SHP77 treated with DMSO at 0.1 percent for 48 hours (cell line): ENCODE measurements around the gene CIBAR2.

ENCODE experiments used
- DNase-seq: peaks from one replicate; lab custom pipeline; 2025; lab: John Stamatoyannopoulos, UW

CIBAR2 gene

GRCh38 chr16:85112364-85112763, at the start of gene CIBAR2:
CIBAR2 (minus strand) TSS chr16:85112472; CDS start chr16:85112352, 120 bp downstream.
- DNase-seq = no peak

GRCh38 chr16:85159179-85159980, 47.1 kb upstream of the CIBAR2 start:
- DNase-seq = no peak

- no peak for DNase-seq
Observed at GRCh38 chr16:85158743-85159178, 46.5 kb upstream of the CIBAR2 start.

GRCh38 chr16:85157813-85158742, 45.8 kb upstream of the CIBAR2 start:
- DNase-seq = no peak

GRCh38 chr16:85157372-85157771, 45.1 kb upstream of the CIBAR2 start:
- no peak for DNase-seq

- DNase-seq = no peak
Observed at GRCh38 chr16:85156869-85157268, 44.6 kb upstream of the CIBAR2 start.

- no peak for DNase-seq
Observed at GRCh38 chr16:85156440-85156839, 44.2 kb upstream of the CIBAR2 start.

- DNase-seq = peak; percentile 51
Observed at GRCh38 chr16:85153656-85154091, 41.4 kb upstream of the CIBAR2 start.

- DNase-seq = no peak
Observed at GRCh38 chr16:85153046-85153445, 40.8 kb upstream of the CIBAR2 start.

GRCh38 chr16:85152414-85153030, 40.2 kb upstream of the CIBAR2 start:
- peak; percentile 72 for DNase-seq

- no peak for DNase-seq
Observed at GRCh38 chr16:85151603-85152413, 39.5 kb upstream of the CIBAR2 start.

- DNase-seq = no peak
Observed at GRCh38 chr16:85151079-85151602, 38.9 kb upstream of the CIBAR2 start.

GRCh38 chr16:85150331-85150940, 38.2 kb upstream of the CIBAR2 start:
- no peak for DNase-seq

- DNase-seq = no peak
Observed at GRCh38 chr16:85149776-85150175, 37.5 kb upstream of the CIBAR2 start.

GRCh38 chr16:85148931-85149330, 36.7 kb upstream of the CIBAR2 start:
- peak; percentile 51 for DNase-seq

GRCh38 chr16:85146922-85147651, 34.8 kb upstream of the CIBAR2 start:
- no peak for DNase-seq

- DNase-seq = no peak
Observed at GRCh38 chr16:85146532-85146797, 34.2 kb upstream of the CIBAR2 start.

GRCh38 chr16:85145734-85146531, 33.7 kb upstream of the CIBAR2 start:
- DNase-seq = no peak

- DNase-seq = no peak
Observed at GRCh38 chr16:85145188-85145587, 32.9 kb upstream of the CIBAR2 start.
